OCI-LY1 (cell line): ENCODE measurements around the gene CPLX1.

Source experiments
- H2AFZ ChIP-seq: fragments of 200-600 bp; sonication (generic), shearing (Covaris generic); 2 replicates; pipeline ENCODE4 v1.6.0; 2014; ENCODE audit warnings: antibody characterized with exemption, mild to moderate bottlenecking, low read length
- H3F3A ChIP-seq: fragments of 200-600 bp; sonication (generic), shearing (Covaris generic); 2 replicates; pipeline ENCODE4 v1.6.0; 2014; ENCODE audit warnings: mild to moderate bottlenecking, antibody characterized with exemption, low read length, moderate library complexity; ENCODE audit not compliant: insufficient read depth
- H3K27ac ChIP-seq: fragments of 200-600 bp; sonication (generic); 2 replicates; pipeline ENCODE4 v1.5.1; 2014; ENCODE audit warnings: low read length, mixed run types, mild to moderate bottlenecking, low read depth; ENCODE audit not compliant: poor library complexity, severe bottlenecking
- H3K27me3 ChIP-seq: fragments of 200-600 bp; sonication (generic); 2 replicates; pipeline ENCODE4 v1.6.0; 2014; ENCODE audit warnings: antibody characterized with exemption, mild to moderate bottlenecking, low read length, moderate library complexity; ENCODE audit not compliant: insufficient read depth
- H3K36me3 ChIP-seq: fragments of 200-600 bp; sonication (generic); 2 replicates; pipeline ENCODE4 v1.6.1; 2014; ENCODE audit warnings: mild to moderate bottlenecking, antibody characterized with exemption, low read length, moderate library complexity, mixed read lengths; ENCODE audit not compliant: insufficient read depth
- H3K4me1 ChIP-seq: fragments of 200-600 bp; sonication (generic); 2 replicates; pipeline ENCODE4 v1.5.1; 2014; ENCODE audit warnings: mild to moderate bottlenecking, low read length, moderate library complexity; ENCODE audit not compliant: insufficient read depth, severe bottlenecking
- H3K4me2 ChIP-seq: fragments of 200-600 bp; sonication (generic), shearing (Covaris generic); 2 replicates; pipeline ENCODE4 v1.6.1; 2014; ENCODE audit warnings: low read length
- H3K4me3 ChIP-seq: fragments of 200-600 bp; sonication (generic); 2 replicates; pipeline ENCODE4 v1.5.1; 2014; ENCODE audit warnings: low read length, low read depth, mild to moderate bottlenecking, mixed read lengths; ENCODE audit not compliant: poor library complexity, severe bottlenecking
- H3K79me2 ChIP-seq: fragments of 200-600 bp; shearing (Covaris generic); 2 replicates; pipeline ENCODE4 v1.6.1; 2016; ENCODE audit warnings: mixed run types, low read length, mixed read lengths; ENCODE audit not compliant: insufficient read depth
- H3K9ac ChIP-seq: fragments of 200-600 bp; sonication (generic), shearing (Covaris generic); 2 replicates; pipeline ENCODE4 v1.6.1; 2014; ENCODE audit warnings: mild to moderate bottlenecking, low read length, mixed read lengths
- H3K9me2 ChIP-seq: fragments of 200-600 bp; sonication (generic), shearing (Covaris generic); 2 replicates; pipeline ENCODE4 v1.6.1; 2014; ENCODE audit warnings: low read depth, mild to moderate bottlenecking, low read length, mixed read lengths
- H3K9me3 ChIP-seq: fragments of 200-600 bp; shearing (Covaris generic); 2 replicates; pipeline ENCODE4 v1.6.1; 2014; ENCODE audit warnings: low read length, mixed read lengths
- H4K20me1 ChIP-seq: fragments of 200-600 bp; sonication (generic), shearing (Covaris generic); 2 replicates; pipeline ENCODE4 v1.6.0; 2016; ENCODE audit warnings: mild to moderate bottlenecking, low read length; ENCODE audit not compliant: insufficient read depth
- EZH2 ChIP-seq: fragments of 200-600 bp; sonication (generic), shearing (Covaris generic); IDR thresholded peaks from 2 replicates; pipeline ENCODE4 v1.8.0; 2017; ENCODE audit warnings: borderline replicate concordance, mixed run types, mild to moderate bottlenecking, antibody characterized with exemption, low read length, moderate library complexity, mixed read lengths
- TF ChIP-seq, protein P1 (sequence below): fragments of 200-600 bp; sonication (generic), shearing (Covaris generic); IDR thresholded peaks from 2 replicates; pipeline ENCODE4 v1.5.1; 2017; ENCODE audit warnings: mild to moderate bottlenecking, antibody characterized with exemption, low read length, moderate library complexity, mixed read lengths

CPLX1 gene

DNA sequence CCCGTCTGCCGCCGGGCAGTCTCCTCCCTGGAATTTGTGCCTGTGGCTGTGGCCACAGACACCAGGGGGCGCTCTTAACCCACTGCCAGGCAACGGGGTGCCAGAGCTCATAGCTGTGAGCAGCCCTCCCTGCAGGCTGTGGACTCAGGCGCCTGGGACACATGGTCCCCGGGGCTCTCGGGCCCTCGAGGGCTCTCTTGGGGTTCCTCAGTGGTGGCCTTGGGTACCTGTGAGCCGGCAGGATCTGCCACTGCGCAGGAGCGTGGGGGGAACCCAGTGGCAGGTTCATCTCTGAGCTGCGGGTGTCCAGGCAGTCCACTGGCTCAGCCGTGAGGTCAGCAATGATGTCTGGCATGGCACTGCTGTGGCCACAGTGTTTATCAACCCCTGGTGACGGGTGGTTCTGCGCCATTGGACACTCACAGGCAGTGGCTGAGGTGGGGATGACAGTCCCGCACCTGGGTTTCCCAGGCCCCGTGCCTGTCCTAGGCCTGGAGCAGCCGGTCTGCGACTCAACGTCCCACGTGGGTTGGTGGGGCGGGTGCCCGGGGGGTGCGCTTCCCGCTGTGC, 83.1 kb downstream of the CPLX1 start:
- H3K79me2 ChIP-seq, result no peaks in the 10 kb centered on the region
- no peaks in the 10 kb centered on the region for H3K27me3 ChIP-seq
- no peaks in the 10 kb centered on the region for H4K20me1 ChIP-seq
- no peaks in the 10 kb centered on the region for H3K9me3 ChIP-seq
- TF ChIP-seq, protein P1, sequence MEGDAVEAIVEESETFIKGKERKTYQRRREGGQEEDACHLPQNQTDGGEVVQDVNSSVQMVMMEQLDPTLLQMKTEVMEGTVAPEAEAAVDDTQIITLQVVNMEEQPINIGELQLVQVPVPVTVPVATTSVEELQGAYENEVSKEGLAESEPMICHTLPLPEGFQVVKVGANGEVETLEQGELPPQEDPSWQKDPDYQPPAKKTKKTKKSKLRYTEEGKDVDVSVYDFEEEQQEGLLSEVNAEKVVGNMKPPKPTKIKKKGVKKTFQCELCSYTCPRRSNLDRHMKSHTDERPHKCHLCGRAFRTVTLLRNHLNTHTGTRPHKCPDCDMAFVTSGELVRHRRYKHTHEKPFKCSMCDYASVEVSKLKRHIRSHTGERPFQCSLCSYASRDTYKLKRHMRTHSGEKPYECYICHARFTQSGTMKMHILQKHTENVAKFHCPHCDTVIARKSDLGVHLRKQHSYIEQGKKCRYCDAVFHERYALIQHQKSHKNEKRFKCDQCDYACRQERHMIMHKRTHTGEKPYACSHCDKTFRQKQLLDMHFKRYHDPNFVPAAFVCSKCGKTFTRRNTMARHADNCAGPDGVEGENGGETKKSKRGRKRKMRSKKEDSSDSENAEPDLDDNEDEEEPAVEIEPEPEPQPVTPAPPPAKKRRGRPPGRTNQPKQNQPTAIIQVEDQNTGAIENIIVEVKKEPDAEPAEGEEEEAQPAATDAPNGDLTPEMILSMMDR, result peak; percentile 69
- no peak for TF ChIP-seq EZH2
- no peaks in the 10 kb centered on the region for H3K4me1 ChIP-seq
- no peaks in the 10 kb centered on the region for H3F3A ChIP-seq
- no peak overlapping the region for H3K4me2 ChIP-seq
- peaks cover 11% of the 10 kb centered on the region for H3K36me3 ChIP-seq
- no peak overlapping the region for H3K4me3 ChIP-seq
- H3K9ac ChIP-seq, result no peak overlapping the region
- H2AFZ ChIP-seq, result no peak overlapping the region
- no peaks in the 10 kb centered on the region for H3K9me2 ChIP-seq
- H3K27ac ChIP-seq, result no peak overlapping the region

DNA sequence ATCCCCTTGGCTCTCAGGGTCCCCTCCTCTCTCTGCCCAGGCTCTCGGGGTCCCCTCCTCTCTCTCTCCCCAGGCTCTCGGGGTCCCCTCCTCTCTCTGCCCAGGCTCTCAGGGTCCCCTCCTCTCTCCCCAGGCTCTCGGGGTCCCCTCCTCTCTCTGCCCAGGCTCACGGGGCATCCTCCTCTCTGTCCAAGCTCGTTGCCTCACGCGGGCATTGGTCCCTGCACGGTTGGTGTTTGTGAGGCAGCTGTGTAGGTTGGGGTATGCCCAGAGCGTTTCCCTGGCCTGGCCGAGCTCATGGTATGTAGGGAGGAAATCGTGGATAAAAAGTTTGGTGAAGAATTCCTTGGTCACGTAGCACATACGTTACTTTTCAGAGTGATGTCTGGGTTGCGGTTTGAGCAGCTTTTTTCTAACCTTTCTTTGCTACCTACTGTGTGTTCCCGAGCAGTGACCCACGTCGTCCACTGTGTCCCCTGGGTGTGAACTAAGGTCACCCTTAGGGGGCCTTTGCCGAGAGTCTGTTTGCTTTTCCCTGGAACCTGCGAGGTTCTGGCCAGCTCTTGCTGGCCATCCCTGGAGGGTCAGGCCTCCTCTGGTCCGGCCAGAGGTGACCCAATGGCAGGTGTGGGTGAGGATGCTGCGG, 83.7 kb downstream of the CPLX1 start:
- H3F3A ChIP-seq, result no peaks in the 10 kb centered on the region
- no peaks in the 10 kb centered on the region for H3K9me2 ChIP-seq
- H3K4me3 ChIP-seq, result no peak overlapping the region
- no peaks in the 10 kb centered on the region for H3K79me2 ChIP-seq
- H2AFZ ChIP-seq, result no peak overlapping the region
- H3K9me3 ChIP-seq, result no peaks in the 10 kb centered on the region
- H3K9ac ChIP-seq, result no peak overlapping the region
- H3K27ac ChIP-seq, result no peak overlapping the region
- H3K36me3 ChIP-seq, result peaks cover 17% of the 10 kb centered on the region
- no peak overlapping the region for H3K4me2 ChIP-seq
- H3K27me3 ChIP-seq, result no peaks in the 10 kb centered on the region
- no peaks in the 10 kb centered on the region for H4K20me1 ChIP-seq
- no peaks in the 10 kb centered on the region for H3K4me1 ChIP-seq
- no peak for TF ChIP-seq EZH2
- TF ChIP-seq, protein P1, result no peak

DNA sequence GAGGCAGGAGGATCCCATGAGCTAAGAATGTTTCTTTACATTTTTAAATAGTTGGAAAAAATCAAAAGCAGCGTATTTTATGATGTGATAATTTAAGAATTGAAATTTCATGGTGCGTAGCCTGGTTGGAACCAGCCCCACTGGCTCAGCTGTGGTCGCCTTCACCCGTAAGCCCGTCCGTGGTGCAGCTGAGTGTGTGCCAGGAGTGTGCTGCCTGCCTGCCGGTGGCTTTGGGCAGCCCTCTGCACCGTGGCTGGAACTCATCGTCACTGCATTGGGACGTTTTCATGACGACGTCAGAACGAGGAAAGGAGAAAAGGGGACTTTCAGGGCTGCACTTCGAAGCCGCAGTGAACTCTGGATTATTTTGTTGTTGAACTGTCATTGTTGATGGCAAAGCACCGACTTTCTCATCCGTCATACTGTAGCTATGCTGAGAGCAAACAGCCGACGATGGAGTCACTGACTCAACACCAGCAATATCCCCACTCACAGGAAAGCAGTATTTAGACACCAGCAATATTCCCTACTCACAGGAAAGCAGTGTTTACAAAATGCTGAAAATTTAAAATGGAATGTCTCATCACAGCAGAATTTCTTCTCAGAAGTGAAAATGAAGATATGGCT, 85.2 kb downstream of the CPLX1 start:
- no peak overlapping the region for H2AFZ ChIP-seq
- H3K9me3 ChIP-seq, result no peaks in the 10 kb centered on the region
- no peak overlapping the region for H3K9ac ChIP-seq
- no peak overlapping the region for H3K4me2 ChIP-seq
- no peaks in the 10 kb centered on the region for H4K20me1 ChIP-seq
- TF ChIP-seq, protein P1, result no peak
- no peak for TF ChIP-seq EZH2
- H3F3A ChIP-seq, result no peaks in the 10 kb centered on the region
- H3K9me2 ChIP-seq, result no peaks in the 10 kb centered on the region
- H3K79me2 ChIP-seq, result no peaks in the 10 kb centered on the region
- no peak overlapping the region for H3K27ac ChIP-seq
- H3K4me1 ChIP-seq, result no peaks in the 10 kb centered on the region
- H3K27me3 ChIP-seq, result no peaks in the 10 kb centered on the region
- no peak overlapping the region for H3K4me3 ChIP-seq
- H3K36me3 ChIP-seq, result peaks cover 17% of the 10 kb centered on the region
